ENCODE results near the gene FBXL20. TPM values are rescaled to one million over a fixed set of nuclear protein-coding genes. Genes with fewer than 3 reads are reported as not detected.

FBXL20 gene, protein sequence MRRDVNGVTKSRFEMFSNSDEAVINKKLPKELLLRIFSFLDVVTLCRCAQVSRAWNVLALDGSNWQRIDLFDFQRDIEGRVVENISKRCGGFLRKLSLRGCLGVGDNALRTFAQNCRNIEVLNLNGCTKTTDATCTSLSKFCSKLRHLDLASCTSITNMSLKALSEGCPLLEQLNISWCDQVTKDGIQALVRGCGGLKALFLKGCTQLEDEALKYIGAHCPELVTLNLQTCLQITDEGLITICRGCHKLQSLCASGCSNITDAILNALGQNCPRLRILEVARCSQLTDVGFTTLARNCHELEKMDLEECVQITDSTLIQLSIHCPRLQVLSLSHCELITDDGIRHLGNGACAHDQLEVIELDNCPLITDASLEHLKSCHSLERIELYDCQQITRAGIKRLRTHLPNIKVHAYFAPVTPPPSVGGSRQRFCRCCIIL
- total RNA-seq, result 10 to 100 TPM; 17.0 to 33.1 (median 25.3) TPM

DNA sequence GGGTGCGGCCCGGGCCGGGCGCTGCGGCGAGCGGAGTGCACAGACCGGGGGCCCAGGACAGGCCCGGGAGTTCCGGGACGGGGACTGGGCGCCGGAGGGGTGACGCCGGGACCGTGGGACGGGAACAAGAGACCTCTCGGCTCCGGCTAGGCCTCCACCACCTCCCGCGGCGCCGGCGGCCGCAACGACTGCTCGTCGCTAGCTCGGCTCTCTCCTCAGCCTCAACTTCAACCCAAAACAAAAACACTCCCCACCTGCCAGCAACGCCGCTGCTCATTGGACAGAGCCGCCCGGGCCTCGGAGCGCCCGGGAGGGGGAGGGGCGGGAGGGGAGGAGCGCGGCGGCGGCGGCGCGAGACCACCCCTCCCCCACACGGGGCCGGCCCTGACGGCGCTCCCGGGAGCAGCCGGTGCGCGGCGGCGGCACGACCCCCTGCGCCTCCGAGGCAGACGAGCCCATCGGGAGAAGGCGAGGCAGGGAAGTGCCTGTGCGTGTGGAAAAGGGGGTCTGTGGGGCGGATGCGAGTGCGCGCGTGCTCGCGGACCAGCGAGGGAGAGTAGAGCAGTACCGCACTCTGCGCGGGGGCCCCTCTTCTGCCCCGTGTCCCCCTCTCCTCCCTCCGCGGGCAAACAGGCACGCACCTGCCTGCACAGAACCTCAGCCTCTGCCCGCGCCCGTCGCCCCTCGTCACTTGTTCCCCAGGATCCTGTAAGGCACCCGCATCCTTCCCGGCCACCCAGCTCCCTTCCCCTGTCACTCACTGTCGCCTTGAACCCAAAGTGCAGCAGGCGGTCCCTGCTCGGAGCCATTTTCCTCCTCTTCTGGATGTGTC is at the start of gene FBXL20:
TSS of gene FBXL20 (minus strand) at position 215 of the 832 bp plus-strand sequence. CDS start 224 bp downstream, outside the sequence.
- Histone ChIP-seq H3K9me3 (no peaks in the 10 kb centered on the region), H3K36me3 (no peaks in the 10 kb centered on the region), H3K27me3 (no peaks in the 10 kb centered on the region), H3K27ac (peak within 1 kb of the TSS; percentile 90 to 93), H3K4me3 (peak within 1 kb of the TSS; percentile 75 to 98 (median 98)), H3K4me1 (peaks cover 0 to 6% of the 10 kb centered on the region in 2 donors)
- DNase-seq (ENCODE audit: low spot score in 2 of 2), result peak; percentile 91 to 93
- TF ChIP-seq POLR2AphosphoS5 (IDR thresholded peaks at IDR 0.05) (peak in 2 of 3 donors; percentile 34 to 80), POLR2A (IDR thresholded peaks at IDR 0.05) (peak; percentile 54)
- TF ChIP-seq, protein P1, sequence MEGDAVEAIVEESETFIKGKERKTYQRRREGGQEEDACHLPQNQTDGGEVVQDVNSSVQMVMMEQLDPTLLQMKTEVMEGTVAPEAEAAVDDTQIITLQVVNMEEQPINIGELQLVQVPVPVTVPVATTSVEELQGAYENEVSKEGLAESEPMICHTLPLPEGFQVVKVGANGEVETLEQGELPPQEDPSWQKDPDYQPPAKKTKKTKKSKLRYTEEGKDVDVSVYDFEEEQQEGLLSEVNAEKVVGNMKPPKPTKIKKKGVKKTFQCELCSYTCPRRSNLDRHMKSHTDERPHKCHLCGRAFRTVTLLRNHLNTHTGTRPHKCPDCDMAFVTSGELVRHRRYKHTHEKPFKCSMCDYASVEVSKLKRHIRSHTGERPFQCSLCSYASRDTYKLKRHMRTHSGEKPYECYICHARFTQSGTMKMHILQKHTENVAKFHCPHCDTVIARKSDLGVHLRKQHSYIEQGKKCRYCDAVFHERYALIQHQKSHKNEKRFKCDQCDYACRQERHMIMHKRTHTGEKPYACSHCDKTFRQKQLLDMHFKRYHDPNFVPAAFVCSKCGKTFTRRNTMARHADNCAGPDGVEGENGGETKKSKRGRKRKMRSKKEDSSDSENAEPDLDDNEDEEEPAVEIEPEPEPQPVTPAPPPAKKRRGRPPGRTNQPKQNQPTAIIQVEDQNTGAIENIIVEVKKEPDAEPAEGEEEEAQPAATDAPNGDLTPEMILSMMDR (IDR thresholded peaks at IDR 0.05), result no peak
- intact Hi-C loops (cut with DNase I; ENCODE audit: low total_unique reads), result no loop called here

- Histone ChIP-seq H3K4me3 (peak within 1 kb of the TSS; percentile 62 to 80 (median 67)), H3K36me3 (no peaks in the 10 kb centered on the region), H3K4me1 (no peaks in the 10 kb centered on the region), H3K9me3 (no peaks in the 10 kb centered on the region), H3K27ac (peak within 1 kb of the TSS; percentile 84 to 87), H3K27me3 (no peaks in the 10 kb centered on the region)
- peak; percentile 38 for TF ChIP-seq POLR2A (IDR thresholded peaks at IDR 0.05)
- TF ChIP-seq POLR2AphosphoS5 (IDR thresholded peaks at IDR 0.05), result peak; percentile 75 to 87 (median 84)
- TF ChIP-seq, protein P1 (IDR thresholded peaks at IDR 0.05), result no peak
- peak; percentile 91 to 93 for DNase-seq (ENCODE audit: low spot score in 2 of 2)
- intact Hi-C loops (cut with DNase I; ENCODE audit: low total_unique reads), result no loop called here
Measured at GRCh38 chr17:39450847-39451581, 49.6 kb upstream of the FBXL20 start, which contains the start of gene MED1. Gene MED1, minus strand, starts transcription at chr17:39451263. Its CDS starts 201 bp downstream, at chr17:39451062.

- H3K27ac ChIP-seq, result no peak overlapping the region
- TF ChIP-seq POLR2AphosphoS5 (IDR thresholded peaks at IDR 0.05) (no peak), POLR2A (IDR thresholded peaks at IDR 0.05) (no peak)
- TF ChIP-seq, protein P1 (IDR thresholded peaks at IDR 0.05), result no peak
- no peak for DNase-seq (ENCODE audit: low spot score in 2 of 2)
- H3K9me3 ChIP-seq, result no peaks in the 10 kb centered on the region
- H3K36me3 ChIP-seq, result no peaks in the 10 kb centered on the region
- H3K4me1 ChIP-seq, result no peaks in the 10 kb centered on the region
- intact Hi-C loops (cut with DNase I; ENCODE audit: low total_unique reads), result no loop called here
- no peaks in the 10 kb centered on the region for H3K27me3 ChIP-seq
- peak overlapping the region in 2 of 3 donors; percentile 67 to 80 for H3K4me3 ChIP-seq
Measured at GRCh38 chr17:39450051-39450450, 48.6 kb upstream of the FBXL20 start.

DNA sequence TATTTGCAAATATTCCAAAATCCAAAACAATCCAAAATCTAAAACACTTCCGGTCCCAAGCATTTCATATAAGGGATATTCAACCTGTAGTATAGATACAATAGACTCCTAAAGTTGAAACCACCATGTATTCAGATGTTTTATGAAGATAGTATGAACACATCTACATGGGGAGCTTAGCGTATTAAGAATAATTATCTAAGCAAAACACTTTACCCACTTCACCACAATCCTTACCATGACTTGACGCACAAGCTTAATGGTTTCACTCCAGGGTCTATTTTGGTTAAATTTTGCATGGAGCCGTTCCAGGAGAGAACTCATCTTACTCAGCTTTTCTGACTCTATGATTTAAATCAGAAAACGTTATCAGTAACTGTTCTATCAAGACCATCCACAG is 46.1 kb upstream of the FBXL20 start:
- Histone ChIP-seq H3K36me3 (no peaks in the 10 kb centered on the region), H3K27me3 (no peaks in the 10 kb centered on the region), H3K4me3 (no peak overlapping the region), H3K27ac (no peak overlapping the region), H3K4me1 (no peaks in the 10 kb centered on the region), H3K9me3 (no peaks in the 10 kb centered on the region)
- DNase-seq (ENCODE audit: low spot score in 2 of 2), result no peak
- TF ChIP-seq POLR2AphosphoS5 (IDR thresholded peaks at IDR 0.05), result no peak
- no peak for TF ChIP-seq POLR2A (IDR thresholded peaks at IDR 0.05)
- TF ChIP-seq, protein P1 (IDR thresholded peaks at IDR 0.05), result no peak
- intact Hi-C loops (cut with DNase I; ENCODE audit: low total_unique reads), result no loop called here

Measured in breast epithelium (tissue), 4 donors.